A673 (cell line): ENCODE measurements around the gene HGF.

Experiments used
- CTCF ChIP-seq: fragments of 300-800, 200-600 bp; sonication (generic); conservative IDR thresholded peaks from 2 replicates; pipeline ENCODE4 v1.5.1; 2017; ENCODE audit warnings: low read depth, mild to moderate bottlenecking, antibody characterized with exemption, low read length, moderate library complexity, mixed read lengths
- EZH2 ChIP-seq: fragments of 200-600 bp; sonication (generic); IDR thresholded peaks from 2 replicates; pipeline ENCODE4 v1.6.1; 2017; ENCODE audit warnings: borderline replicate concordance, low read depth, mild to moderate bottlenecking, mixed read lengths, antibody characterized with exemption, low read length; ENCODE audit not compliant: poor library complexity, severe bottlenecking

DNA sequence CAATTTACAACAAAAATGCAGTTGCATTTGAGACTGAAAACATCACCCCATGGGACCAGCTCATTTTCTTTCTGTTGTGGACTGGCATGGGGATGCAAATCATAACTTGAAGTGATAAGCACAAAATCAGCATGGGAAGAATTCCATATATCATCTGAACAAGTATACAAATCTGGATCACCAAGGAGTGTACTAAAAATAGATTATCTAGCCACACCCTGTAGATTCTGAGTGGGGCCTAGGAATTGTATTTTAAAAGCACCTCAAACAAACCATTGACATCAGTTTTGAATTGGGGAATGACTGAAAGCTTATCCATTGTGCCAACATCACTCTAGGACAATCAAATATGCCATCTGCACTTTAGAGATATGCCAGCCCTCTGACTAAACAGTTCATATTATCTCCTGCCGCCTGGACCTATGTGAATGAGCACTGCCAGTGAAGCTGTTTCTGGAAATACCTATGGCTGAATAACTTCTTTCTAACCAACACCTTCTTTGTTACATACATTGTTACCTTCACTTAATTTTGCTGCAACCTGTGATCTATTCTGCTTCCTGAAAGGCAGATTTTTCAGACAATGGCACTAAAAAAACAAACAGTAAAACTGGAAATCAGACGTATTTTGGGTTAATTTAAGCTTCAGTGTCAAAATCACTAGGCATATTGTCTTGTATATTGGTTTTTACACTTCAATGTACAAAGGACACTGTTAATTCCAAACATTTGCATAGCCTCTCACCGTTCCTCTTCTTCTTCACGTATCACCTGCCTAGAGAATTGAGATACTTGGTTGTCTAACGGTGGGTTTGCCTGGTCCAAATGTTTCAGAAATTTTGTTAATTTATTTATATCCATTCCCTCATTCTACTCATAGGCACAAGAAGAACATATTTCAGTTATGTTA is 42.4 kb upstream of the HGF start:
- TF ChIP-seq EZH2 (no peak), CTCF (no peak)
